H9 (cell line): Measurements from ENCODE around the gene CCNB2. TPM values are rescaled to one million over a fixed set of nuclear protein-coding genes. Genes with fewer than 3 reads are reported as not detected.

Experiments
- DNase-seq: peaks from one replicate; pipeline ENCODE4 v3.0.0-alpha.2; 2017
- H2AFZ ChIP-seq: one replicate; pipeline ENCODE4 v1.6.1; 2013; ENCODE audit warnings: mild to moderate bottlenecking, low read length, control low read depth, moderate library complexity
- H2AK5ac ChIP-seq: 2 replicates; pipeline ENCODE4 v1.6.1; 2013; ENCODE audit warnings: low read length, control low read depth, mixed read lengths; ENCODE audit not compliant: insufficient read length
- H2BK120ac ChIP-seq: one replicate; pipeline ENCODE4 v1.6.1; 2013; ENCODE audit warnings: low read depth, mild to moderate bottlenecking, low read length, control low read depth, inconsistent platforms; ENCODE audit not compliant: poor library complexity, severe bottlenecking
- H2BK12ac ChIP-seq: 2 replicates; pipeline ENCODE4 v1.6.1; 2013; ENCODE audit warnings: low read length, control low read depth, mixed read lengths, low read depth; ENCODE audit not compliant: insufficient read length
- H2BK15ac ChIP-seq: 2 replicates; pipeline ENCODE4 v1.6.1; 2013; ENCODE audit warnings: low read depth, low read length, control low read depth
- H2BK20ac ChIP-seq: one replicate; pipeline ENCODE4 v1.6.1; 2013; ENCODE audit warnings: low read depth, mild to moderate bottlenecking, low read length, control low read depth, inconsistent platforms; ENCODE audit not compliant: poor library complexity, severe bottlenecking
- H2BK5ac ChIP-seq: 2 replicates; pipeline ENCODE4 v1.6.1; 2013; ENCODE audit warnings: low read length, control low read depth, mixed read lengths; ENCODE audit not compliant: insufficient read length
- H3K14ac ChIP-seq: 2 replicates; pipeline ENCODE4 v1.6.1; 2013; ENCODE audit warnings: low read length, control low read depth; ENCODE audit not compliant: insufficient read depth
- H3K18ac ChIP-seq: 2 replicates; pipeline ENCODE4 v1.6.1; 2013; ENCODE audit warnings: low read depth, mild to moderate bottlenecking, mixed read lengths, low read length, control low read depth; ENCODE audit not compliant: insufficient read length
- H3K23ac ChIP-seq: 2 replicates; pipeline ENCODE4 v1.6.1; 2013; ENCODE audit warnings: low read length, control low read depth, mixed read lengths, low read depth; ENCODE audit not compliant: insufficient read length
- H3K23me2 ChIP-seq: 2 replicates; pipeline ENCODE4 v1.6.1; 2013; ENCODE audit warnings: low read depth, mild to moderate bottlenecking, mixed read lengths, low read length, control low read depth; ENCODE audit not compliant: insufficient read length, poor library complexity, severe bottlenecking
- H3K27ac ChIP-seq: 2 replicates; pipeline ENCODE4 v1.5.1; 2013; ENCODE audit warnings: low read length, control low read depth, mixed read lengths, low read depth; ENCODE audit not compliant: insufficient read length
- H3K27me3 ChIP-seq: 2 replicates; pipeline ENCODE4 v1.6.1; 2013; ENCODE audit warnings: low read length, control low read depth, inconsistent platforms; ENCODE audit not compliant: insufficient read depth
- H3K4ac ChIP-seq: 2 replicates; pipeline ENCODE4 v1.6.1; 2013; ENCODE audit warnings: low read depth, mild to moderate bottlenecking, control low read depth, inconsistent platforms, low read length, moderate library complexity
- H3K4me1 ChIP-seq: 2 replicates; pipeline ENCODE4 v1.6.1; 2013; ENCODE audit warnings: low read length, control low read depth, inconsistent platforms; ENCODE audit not compliant: insufficient read depth
- H3K4me2 ChIP-seq: 2 replicates; pipeline ENCODE4 v1.6.1; 2013; ENCODE audit warnings: low read length, control low read depth, mixed read lengths; ENCODE audit not compliant: insufficient read length, insufficient read depth
- H3K56ac ChIP-seq: 2 replicates; pipeline ENCODE4 v1.6.1; 2013; ENCODE audit warnings: low read depth, mild to moderate bottlenecking, mixed read lengths, low read length, control low read depth; ENCODE audit not compliant: insufficient read length
- H3K79me1 ChIP-seq: 2 replicates; pipeline ENCODE4 v1.6.1; 2013; ENCODE audit warnings: low read depth, mild to moderate bottlenecking, moderate library complexity, low read length, control low read depth, inconsistent platforms; ENCODE audit not compliant: insufficient read depth, poor library complexity, severe bottlenecking
- H3K79me2 ChIP-seq: 2 replicates; pipeline ENCODE4 v1.6.1; 2013; ENCODE audit warnings: low read length, control low read depth, inconsistent platforms; ENCODE audit not compliant: insufficient read depth
- H3K9ac ChIP-seq: 2 replicates; pipeline ENCODE4 v1.6.1; 2013; ENCODE audit warnings: low read length, control low read depth, mixed read lengths; ENCODE audit not compliant: insufficient read length; ENCODE audit errors: extremely low read depth
- H3K9me3 ChIP-seq: one replicate; pipeline ENCODE4 v1.6.1; 2013; ENCODE audit warnings: low read depth, low read length, inconsistent platforms; ENCODE audit not compliant: control insufficient read depth
- H3T11ph ChIP-seq: one replicate; pipeline ENCODE4 v1.6.1; 2013; ENCODE audit warnings: mild to moderate bottlenecking, low read length, control low read depth, inconsistent platforms
- H4K20me1 ChIP-seq: one replicate; pipeline ENCODE4 v1.6.1; 2013; ENCODE audit not compliant: control insufficient read depth, insufficient read length, insufficient read depth
- H4K5ac ChIP-seq: 2 replicates; pipeline ENCODE4 v1.6.1; 2013; ENCODE audit warnings: low read depth, mild to moderate bottlenecking, mixed read lengths, low read length, control low read depth; ENCODE audit not compliant: insufficient read length
- H4K8ac ChIP-seq: replicated peaks from 2 replicates; pipeline ENCODE4 v1.6.1; 2013; ENCODE audit warnings: low read length, control low read depth, mixed read lengths, low read depth; ENCODE audit not compliant: insufficient read length
- H4K91ac ChIP-seq: 2 replicates; pipeline ENCODE4 v1.6.1; 2013; ENCODE audit warnings: low read depth, mild to moderate bottlenecking, moderate library complexity, mixed read lengths, low read length, control low read depth; ENCODE audit not compliant: insufficient read length
- H3K27ac Mint-ChIP-seq, 3 experiments: 2 replicates in 2 of 3; 3 replicates in 1 of 3; pipeline ENCODE4 v1.8.0; 2020 to 2021; ENCODE audit warnings: mixed read lengths in 3 of 3, mild to moderate bottlenecking in 1 of 3, moderate library complexity in 1 of 3
- H3K27me3 Mint-ChIP-seq: 2 replicates; pipeline ENCODE4 v1.8.0; 2021; ENCODE audit warnings: low read depth, mild to moderate bottlenecking, moderate library complexity, mixed read lengths
- H3K36me3 Mint-ChIP-seq, 3 experiments: 2 replicates in 2 of 3; 3 replicates in 1 of 3; pipeline ENCODE4 v1.8.0; 2020 to 2021; ENCODE audit warnings: low read depth in 3 of 3, mixed read lengths in 3 of 3; ENCODE audit not compliant: insufficient read depth in 1 of 3
- H3K4me1 Mint-ChIP-seq, 2 experiments: 2 replicates each; pipeline ENCODE4 v1.8.0; 2020; ENCODE audit warnings: mixed read lengths in 2 of 2
- H3K4me3 Mint-ChIP-seq, 2 experiments: 2 replicates in 1 of 2; 3 replicates in 1 of 2; pipeline ENCODE4 v1.8.0; 2020 to 2021; ENCODE audit warnings: mild to moderate bottlenecking in 2 of 2, mixed read lengths in 2 of 2, moderate library complexity in 1 of 2
- H3K9me3 Mint-ChIP-seq, 2 experiments: 2 replicates in 1 of 2; 3 replicates in 1 of 2; pipeline ENCODE4 v1.8.0; 2020; ENCODE audit warnings: mild to moderate bottlenecking in 2 of 2, mixed read lengths in 2 of 2, moderate library complexity in 1 of 2
- CTCF ChIP-seq: fragments of 200-600 bp; sonication (generic); conservative IDR thresholded peaks from 3 replicates; pipeline ENCODE4 v1.8.0; 2021; ENCODE audit warnings: antibody characterized with exemption, mild to moderate bottlenecking
- WGBS: extraction: QIAGEN DNeasy Blood & Tissue Kit; methylation state at CpG from one replicate; pipeline ENCODE4 v1.1.7; 2013; ENCODE audit warnings: missing lambda C conversion rate, low lambda C conversion rate, mixed read lengths; ENCODE audit not compliant: insufficient read length; ENCODE audit errors: extremely low coverage; 5-methylcytosine and 5-hydroxymethylcytosine counted together
- total RNA-seq: library from RNA; stranded (reverse); gene quantifications from 2 replicates; pipeline ENCODE4 v1.2.1, GENCODE V29; 2021

CCNB2 gene
- total RNA-seq, 1 experiment from 2014 or later, result 122 TPM

- Histone ChIP-seq H2BK20ac (no peak overlapping the region), H4K5ac (no peak overlapping the region), H3K4ac (no peak overlapping the region), H3K23ac (no peak overlapping the region), H2BK15ac (no peak overlapping the region), H3K79me2 (no peaks in the 10 kb centered on the region), H3K4me2 (no peak overlapping the region), H2BK12ac (no peak overlapping the region), H2AK5ac (no peak overlapping the region), H2BK5ac (no peak overlapping the region), H3K27ac (no peak overlapping the region), H3K9ac (no peak overlapping the region), H3K4me1 (0 out of 2 replicates have a peak, but pooled peaks cover 2% of the 10 kb centered on the region), H3K79me1 (no peaks in the 10 kb centered on the region), H3K27me3 (no peaks in the 10 kb centered on the region), H3K56ac (no peak overlapping the region), H4K20me1 (no peaks in the 10 kb centered on the region), H4K8ac (no peak overlapping the region), H3K18ac (no peak overlapping the region), H3K14ac (no peak overlapping the region), H2AFZ (no peak overlapping the region), H3T11ph (no peak overlapping the region), H3K9me3 (no peaks in the 10 kb centered on the region), H3K23me2 (no peaks in the 10 kb centered on the region), H4K91ac (no peak overlapping the region), H2BK120ac (no peak overlapping the region)
- TF ChIP-seq CTCF, result no peak
- Mint-ChIP-seq H3K4me3 (no peak overlapping the region), H3K36me3 (peaks cover 7 to 76% (median 41%) of the 10 kb centered on the region in 3 experiments; a peak in 6 of 7 replicates), H3K27me3 (no peaks in the 10 kb centered on the region), H3K4me1 (peaks cover 9% of the 10 kb centered on the region in 2 experiments; a peak in 3 of 4 replicates), H3K27ac (no peak overlapping the region), H3K9me3 (no peaks in the 10 kb centered on the region)
- WGBS, result no CpG with 5 or more reads among the region's 5 CpGs
- no peak for DNase-seq
Measured at GRCh38 chr15:59173194-59173593, 68.2 kb downstream of the CCNB2 start.
